Measurements from ENCODE around the gene TPCN2.

DNA sequence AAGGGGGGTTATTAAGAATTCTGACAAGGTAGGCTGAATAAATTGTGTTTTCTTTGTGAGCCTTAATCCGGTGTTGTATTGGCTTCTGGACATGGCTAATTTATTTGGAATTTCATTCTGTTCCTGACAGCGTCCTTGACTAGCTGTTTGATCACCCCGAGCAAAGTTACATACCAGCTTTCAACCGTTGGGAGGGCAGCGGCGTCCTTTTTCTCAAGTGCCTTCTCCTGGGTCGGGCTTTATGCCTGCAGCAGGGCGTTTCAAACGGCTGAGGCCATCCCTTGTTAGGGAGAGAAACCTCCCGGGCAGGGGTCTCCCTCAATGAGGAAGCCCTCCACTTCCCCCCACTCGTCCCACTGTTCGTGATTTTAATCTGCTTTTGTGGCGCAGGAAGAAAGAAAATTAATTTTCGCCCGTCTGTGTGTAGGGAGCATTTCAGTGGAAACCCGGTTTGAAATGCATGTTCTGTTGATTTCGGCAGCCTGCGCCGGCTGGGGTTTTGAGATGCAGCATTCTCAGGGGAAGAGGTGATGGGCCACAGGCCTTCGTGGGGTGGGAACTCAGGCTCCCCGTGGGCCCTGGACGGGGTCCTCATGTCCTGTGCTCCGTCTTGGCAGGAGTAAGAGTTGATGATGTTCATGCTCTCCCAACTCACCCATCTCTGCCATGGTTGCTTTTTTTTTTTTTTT lies 104.1 kb downstream of the TPCN2 start:
- TF ChIP-seq, protein P1, sequence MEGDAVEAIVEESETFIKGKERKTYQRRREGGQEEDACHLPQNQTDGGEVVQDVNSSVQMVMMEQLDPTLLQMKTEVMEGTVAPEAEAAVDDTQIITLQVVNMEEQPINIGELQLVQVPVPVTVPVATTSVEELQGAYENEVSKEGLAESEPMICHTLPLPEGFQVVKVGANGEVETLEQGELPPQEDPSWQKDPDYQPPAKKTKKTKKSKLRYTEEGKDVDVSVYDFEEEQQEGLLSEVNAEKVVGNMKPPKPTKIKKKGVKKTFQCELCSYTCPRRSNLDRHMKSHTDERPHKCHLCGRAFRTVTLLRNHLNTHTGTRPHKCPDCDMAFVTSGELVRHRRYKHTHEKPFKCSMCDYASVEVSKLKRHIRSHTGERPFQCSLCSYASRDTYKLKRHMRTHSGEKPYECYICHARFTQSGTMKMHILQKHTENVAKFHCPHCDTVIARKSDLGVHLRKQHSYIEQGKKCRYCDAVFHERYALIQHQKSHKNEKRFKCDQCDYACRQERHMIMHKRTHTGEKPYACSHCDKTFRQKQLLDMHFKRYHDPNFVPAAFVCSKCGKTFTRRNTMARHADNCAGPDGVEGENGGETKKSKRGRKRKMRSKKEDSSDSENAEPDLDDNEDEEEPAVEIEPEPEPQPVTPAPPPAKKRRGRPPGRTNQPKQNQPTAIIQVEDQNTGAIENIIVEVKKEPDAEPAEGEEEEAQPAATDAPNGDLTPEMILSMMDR (IDR thresholded peaks at IDR 0.05), result no peak
- TF ChIP-seq POLR2A (IDR thresholded peaks at IDR 0.05) (no peak), EP300 (IDR thresholded peaks at IDR 0.05) (no peak)
